Activated CD4-positive, alpha-beta T cell treated with anti-CD3 and anti-CD28 coated beads, Interleukin-2, amount 10 ng/mL, durations not matched to agents 7 days and 5 days (primary cell): ENCODE data around the gene C3orf20. TPM values are rescaled to one million over a fixed set of nuclear protein-coding genes. Genes with fewer than 3 reads are reported as not detected.

Experiments used
- CTCF ChIA-PET: fragments of 350-600 bp; sonication (Branson Sonifier 250); formaldehyde crosslinking; loops from one replicate; lab custom pipeline; 2021; ENCODE audit warnings: antibody characterized with exemption; lab: Charles Lee
- POLR2A ChIA-PET: fragments of 350-600 bp; sonication (Branson Sonifier 250); formaldehyde crosslinking; loops from one replicate; lab custom pipeline; 2021; ENCODE audit warnings: antibody characterized with exemption; lab: Charles Lee
- DNase-seq: peaks from one replicate; pipeline ENCODE4 v3.0.0-alpha.2; 2020
- H3K27ac Mint-ChIP-seq: one replicate; pipeline ENCODE4 v1.8.0; 2021; ENCODE audit warnings: mild to moderate bottlenecking, moderate library complexity, mixed read lengths
- H3K27me3 Mint-ChIP-seq: one replicate; pipeline ENCODE4 v1.8.0; 2021; ENCODE audit warnings: mixed read lengths
- H3K36me3 Mint-ChIP-seq: one replicate; pipeline ENCODE4 v1.8.0; 2021; ENCODE audit warnings: low read depth, mixed read lengths
- H3K4me1 Mint-ChIP-seq: one replicate; pipeline ENCODE4 v1.8.0; 2021; ENCODE audit warnings: mixed read lengths
- H3K4me3 Mint-ChIP-seq: one replicate; pipeline ENCODE4 v1.8.0; 2021; ENCODE audit warnings: mild to moderate bottlenecking, moderate library complexity, mixed read lengths
- H3K9me3 Mint-ChIP-seq: one replicate; pipeline ENCODE4 v1.8.0; 2021; ENCODE audit warnings: mixed read lengths
- total RNA-seq, 2 experiments: library from RNA; stranded (reverse); gene quantifications; one replicate each; pipeline ENCODE4 v1.2.3, GENCODE V29; 2021

C3orf20 gene
- total RNA-seq, 2 experiments from 2014 or later, result 0.10 TPM; not detected in 1

DNA sequence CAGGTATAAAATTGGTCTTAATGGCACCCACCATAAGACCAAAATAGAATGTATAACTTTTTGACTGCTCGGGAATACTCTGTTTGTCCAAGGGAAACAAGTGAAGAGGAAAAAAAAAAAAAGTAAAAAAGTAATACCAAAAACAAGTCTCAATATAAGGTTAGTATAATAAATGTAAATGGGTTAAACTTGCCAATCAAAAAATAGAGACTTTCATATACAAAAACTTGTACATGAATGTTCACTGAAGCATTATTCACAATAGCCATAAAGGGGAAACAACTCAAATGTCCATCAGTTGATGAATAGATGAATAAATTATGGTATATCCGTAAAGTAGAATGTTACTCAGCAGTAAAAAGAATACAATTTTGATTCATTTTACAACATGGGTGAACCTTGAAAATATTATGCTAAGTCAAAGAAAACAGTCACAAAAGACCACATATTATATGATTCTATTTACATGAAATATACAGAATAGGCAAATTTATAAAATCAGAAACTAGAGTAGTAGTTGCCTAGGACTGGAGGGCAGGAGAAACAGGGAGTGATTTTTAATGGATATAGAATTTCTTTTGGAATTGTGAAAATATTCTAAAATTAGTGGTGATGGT lies 104.2 kb downstream of the C3orf20 start:
- Mint-ChIP-seq H3K4me3 (no peak overlapping the region), H3K27ac (no peak overlapping the region), H3K27me3 (peaks cover 22% of the 10 kb centered on the region), H3K9me3 (peaks cover 3% of the 10 kb centered on the region), H3K36me3 (no peaks in the 10 kb centered on the region), H3K4me1 (no peaks in the 10 kb centered on the region)
- CTCF ChIA-PET, result no interaction called here
- DNase-seq, result no peak
- POLR2A ChIA-PET, result no interaction called here

- Mint-ChIP-seq H3K9me3 (peaks cover 3% of the 10 kb centered on the region), H3K4me1 (no peaks in the 10 kb centered on the region), H3K36me3 (no peaks in the 10 kb centered on the region), H3K27me3 (peaks cover 22% of the 10 kb centered on the region), H3K4me3 (no peak overlapping the region), H3K27ac (no peak overlapping the region)
- CTCF ChIA-PET, result interaction anchor here (0.7 to 1.3 kb wide), 2 partner anchors 145 to 191 kb away, joined by 3 read pairs; no protein-coding TSS in a partner anchor
- POLR2A ChIA-PET, result no interaction called here
- DNase-seq, result peak; percentile 35
Measured at GRCh38 chr3:14780927-14781507, 106.1 kb downstream of the C3orf20 start.

GRCh38 chr3:14783480-14784086 lies 108.6 kb downstream of the C3orf20 start:
- Mint-ChIP-seq H3K9me3 (peaks cover 3% of the 10 kb centered on the region), H3K27ac (no peak overlapping the region), H3K36me3 (no peaks in the 10 kb centered on the region), H3K27me3 (peaks cover 19% of the 10 kb centered on the region), H3K4me1 (no peaks in the 10 kb centered on the region), H3K4me3 (no peak overlapping the region)
- ChIA-PET CTCF (no interaction called here), POLR2A (no interaction called here)
- DNase-seq, result no peak

DNA sequence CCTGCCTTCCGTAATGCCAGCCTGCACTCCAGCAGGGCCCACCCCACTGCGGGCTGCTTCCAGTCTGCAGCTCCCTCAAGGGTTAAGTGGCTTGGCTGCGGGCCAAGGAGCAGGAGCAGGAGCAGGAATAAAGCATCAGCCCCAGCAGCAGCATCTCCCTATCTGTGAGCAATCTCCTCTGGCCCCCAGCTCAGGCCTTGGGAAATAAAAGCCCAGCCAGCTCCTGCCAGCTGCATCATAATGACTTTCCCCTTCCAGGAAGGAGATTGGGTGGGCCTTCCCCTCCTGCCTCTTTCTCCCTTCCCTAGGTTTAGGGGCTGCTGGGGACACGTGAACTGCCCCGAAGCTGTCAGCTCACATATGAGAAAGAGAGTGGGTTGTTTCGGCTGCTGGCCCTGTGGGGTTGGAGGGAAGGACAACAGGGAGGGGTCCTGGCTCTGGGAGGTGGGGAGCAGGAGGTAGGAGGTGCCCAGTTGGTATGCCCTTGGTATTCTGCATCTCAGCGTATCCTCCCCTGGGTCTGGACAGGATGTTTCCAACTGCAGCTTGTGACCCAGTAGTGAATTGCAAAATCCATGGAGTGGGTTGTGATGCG lies 109.2 kb downstream of the C3orf20 start:
- H3K27ac Mint-ChIP-seq, result no peak overlapping the region
- POLR2A ChIA-PET, result no interaction called here
- CTCF ChIA-PET, result no interaction called here
- H3K36me3 Mint-ChIP-seq, result no peaks in the 10 kb centered on the region
- H3K4me1 Mint-ChIP-seq, result peaks cover 2% of the 10 kb centered on the region
- DNase-seq, result no peak
- H3K9me3 Mint-ChIP-seq, result no peaks in the 10 kb centered on the region
- no peak overlapping the region for H3K4me3 Mint-ChIP-seq
- peaks cover 13% of the 10 kb centered on the region for H3K27me3 Mint-ChIP-seq

DNA sequence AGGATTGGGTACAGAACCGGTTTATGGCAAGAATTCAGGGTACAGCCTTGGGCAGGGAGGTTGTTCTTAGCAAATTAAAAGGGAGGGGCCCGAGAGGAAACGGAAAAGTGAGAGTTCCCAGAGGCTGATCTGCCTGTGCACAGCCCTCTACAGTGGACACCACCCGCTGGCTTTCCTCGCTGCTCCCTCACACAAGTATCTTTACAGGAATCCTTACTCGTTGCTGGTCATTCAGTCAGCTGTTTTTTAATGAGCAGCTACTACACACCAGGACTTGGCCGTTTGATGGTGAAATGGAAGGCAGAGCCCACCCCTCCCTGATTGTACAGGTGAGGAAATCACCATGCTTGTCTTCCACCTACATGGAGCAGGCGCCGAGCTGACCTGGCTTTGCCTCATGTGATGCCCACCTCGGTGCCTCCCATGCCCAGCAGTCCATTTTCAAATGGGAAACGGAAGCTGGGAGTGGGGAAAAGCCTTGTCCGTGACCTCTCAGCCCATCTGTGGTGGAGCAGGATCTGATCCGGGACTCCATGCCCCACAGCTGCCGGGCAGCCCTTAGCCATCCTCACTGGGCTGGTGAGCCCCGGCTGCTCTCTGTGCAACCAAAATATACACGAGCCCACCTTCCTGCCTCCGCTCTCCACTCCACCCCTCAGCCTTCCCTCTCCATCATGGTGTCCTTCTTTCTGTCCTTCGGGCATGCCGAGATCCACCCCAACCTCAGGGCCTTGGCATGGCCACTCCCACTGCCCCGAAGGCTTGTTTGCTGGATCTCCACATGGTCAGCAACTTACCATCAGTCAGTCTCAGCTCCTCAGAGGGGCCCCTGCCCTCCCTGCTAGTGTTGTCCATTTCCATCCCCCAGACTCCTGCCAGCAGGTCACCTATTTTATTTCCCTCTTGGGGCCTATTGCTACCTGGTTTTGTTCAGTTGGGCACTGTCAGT lies 110.5 kb downstream of the C3orf20 start:
- no peaks in the 10 kb centered on the region for H3K9me3 Mint-ChIP-seq

DNA sequence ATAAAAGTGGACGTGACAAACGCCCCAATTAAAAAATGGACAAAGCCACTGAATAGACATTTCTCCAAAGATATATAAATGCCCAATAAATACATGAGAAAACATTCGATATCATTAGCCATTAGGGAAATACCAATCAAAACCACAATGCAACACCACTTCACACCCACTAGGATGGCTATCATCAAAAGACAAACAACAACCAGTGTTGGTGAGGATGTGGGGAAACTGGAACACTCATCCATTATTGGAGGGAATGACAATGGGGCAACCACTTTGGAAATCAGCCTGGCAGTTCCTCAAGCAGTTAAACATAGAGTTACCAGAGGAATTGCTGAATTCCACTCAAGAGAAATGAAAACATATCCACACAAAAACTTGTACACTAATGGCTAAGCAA lies 111.4 kb downstream of the C3orf20 start:
- Mint-ChIP-seq H3K27ac (no peak overlapping the region), H3K9me3 (no peaks in the 10 kb centered on the region), H3K4me3 (no peak overlapping the region), H3K36me3 (no peaks in the 10 kb centered on the region), H3K4me1 (peaks cover 4% of the 10 kb centered on the region), H3K27me3 (peaks cover 9% of the 10 kb centered on the region)
- CTCF ChIA-PET, result no interaction called here
- POLR2A ChIA-PET, result no interaction called here
- DNase-seq, result no peak

More for the DNA sequence above, 110.5 kb downstream of the C3orf20 start:
- Mint-ChIP-seq H3K36me3 (no peaks in the 10 kb centered on the region), H3K4me1 (peaks cover 4% of the 10 kb centered on the region), H3K27me3 (peaks cover 11% of the 10 kb centered on the region), H3K27ac (no peak overlapping the region), H3K4me3 (no peak overlapping the region)
- POLR2A ChIA-PET, result no interaction called here
- CTCF ChIA-PET, result no interaction called here
- no peak for DNase-seq

DNA sequence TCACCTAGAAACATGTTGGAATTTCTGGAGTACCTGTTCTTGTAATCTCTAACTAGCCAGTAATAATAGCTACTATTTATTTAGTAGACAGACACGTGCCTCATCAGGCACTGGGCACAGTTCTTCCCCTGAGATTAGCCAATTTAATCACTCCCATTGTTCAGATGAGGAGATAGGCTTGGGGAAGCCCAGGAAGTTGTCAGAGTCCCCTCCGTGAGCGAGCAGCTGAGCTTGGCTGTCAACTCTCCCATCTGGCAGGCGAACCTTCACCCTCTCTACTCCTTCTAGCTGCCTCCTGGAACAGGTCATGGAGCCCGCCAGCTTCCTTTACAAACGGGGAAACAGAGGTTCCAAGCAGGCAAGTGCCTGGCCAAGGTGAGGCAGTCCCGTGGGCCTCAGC lies 112.7 kb downstream of the C3orf20 start:
- no peak overlapping the region for H3K27ac Mint-ChIP-seq
- H3K36me3 Mint-ChIP-seq, result no peaks in the 10 kb centered on the region
- POLR2A ChIA-PET, result no interaction called here
- no peak overlapping the region for H3K4me3 Mint-ChIP-seq
- peaks cover 4% of the 10 kb centered on the region for H3K4me1 Mint-ChIP-seq
- no peak for DNase-seq
- H3K27me3 Mint-ChIP-seq, result peaks cover 5% of the 10 kb centered on the region
- CTCF ChIA-PET, result interaction anchor here (0.6 to 2.0 kb wide), 2 partner anchors 29 to 134 kb away, joined by 3 to 6 read pairs; no protein-coding TSS in a partner anchor
- H3K9me3 Mint-ChIP-seq, result no peaks in the 10 kb centered on the region

- Mint-ChIP-seq H3K27me3 (peaks cover 8% of the 10 kb centered on the region), H3K9me3 (no peaks in the 10 kb centered on the region), H3K4me3 (no peak overlapping the region), H3K27ac (no peak overlapping the region), H3K36me3 (no peaks in the 10 kb centered on the region), H3K4me1 (peaks cover 4% of the 10 kb centered on the region)
- ChIA-PET CTCF (interaction anchor here (2.0 kb wide), 1 partner anchor 132 kb away, joined by 6 read pairs; no protein-coding TSS in a partner anchor), POLR2A (no interaction called here)
- no peak for DNase-seq
Measured at GRCh38 chr3:14788644-14789043, 113.7 kb downstream of the C3orf20 start.

DNA sequence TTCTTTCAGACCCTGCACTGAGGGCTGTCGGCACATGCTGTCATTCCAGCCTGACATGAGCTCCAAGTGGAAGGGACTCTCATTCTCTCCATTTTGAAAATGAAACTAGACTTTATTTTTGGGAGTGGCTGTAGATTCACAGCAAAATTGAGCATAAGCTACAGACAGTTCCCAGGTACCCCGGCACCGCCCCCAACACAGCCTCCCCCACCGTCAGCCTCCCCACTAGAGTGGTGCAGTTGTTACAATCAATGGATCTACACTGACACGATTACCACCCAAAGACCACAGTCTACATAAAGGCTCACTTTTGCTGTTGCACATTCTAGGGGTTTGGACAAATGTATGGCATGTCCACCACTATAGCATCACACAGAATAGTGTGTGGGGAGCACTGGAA lies 114.3 kb downstream of the C3orf20 start:
- DNase-seq, result no peak

DNA sequence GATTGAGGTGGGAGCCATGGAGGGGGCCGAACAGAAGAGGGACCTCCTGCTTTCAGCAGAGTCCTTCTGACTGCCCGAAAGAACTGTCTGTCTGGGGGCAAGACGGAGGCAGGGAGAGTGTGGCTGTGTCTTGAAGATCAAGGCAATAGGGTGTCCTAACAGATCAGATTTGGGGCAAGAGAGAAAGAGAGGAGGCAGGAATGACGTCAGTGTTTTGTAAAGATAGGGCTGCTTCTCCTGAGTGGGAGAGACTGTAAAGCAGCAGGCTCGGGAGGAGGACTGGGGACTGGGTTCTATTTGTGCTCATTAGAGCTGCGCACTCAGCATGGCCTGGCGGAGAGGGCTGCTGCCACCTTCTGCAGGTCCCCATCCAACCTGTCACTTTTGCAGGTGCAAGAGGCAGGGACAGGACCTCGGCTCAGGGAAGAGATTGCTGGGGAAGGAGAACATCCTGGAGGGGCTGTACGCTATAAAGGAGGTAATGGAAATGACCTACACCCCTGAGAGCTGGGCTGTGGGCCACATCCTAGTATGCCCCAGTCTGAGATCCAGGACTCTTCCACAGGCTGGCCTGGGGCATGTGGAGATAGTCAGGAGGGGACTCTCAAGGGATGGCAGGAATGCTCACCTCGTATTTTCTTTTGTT lies 114.8 kb downstream of the C3orf20 start:
- Mint-ChIP-seq H3K27ac (no peak overlapping the region), H3K4me1 (peaks cover 4% of the 10 kb centered on the region), H3K9me3 (no peaks in the 10 kb centered on the region), H3K27me3 (peaks cover 8% of the 10 kb centered on the region), H3K36me3 (no peaks in the 10 kb centered on the region), H3K4me3 (no peak overlapping the region)
- CTCF ChIA-PET, result no interaction called here
- DNase-seq, result no peak
- POLR2A ChIA-PET, result no interaction called here

More for the DNA sequence above, 114.3 kb downstream of the C3orf20 start:
- Mint-ChIP-seq H3K4me1 (peaks cover 4% of the 10 kb centered on the region), H3K36me3 (no peaks in the 10 kb centered on the region), H3K27ac (no peak overlapping the region), H3K4me3 (no peak overlapping the region), H3K27me3 (peaks cover 8% of the 10 kb centered on the region), H3K9me3 (no peaks in the 10 kb centered on the region)
- CTCF ChIA-PET, result interaction anchor here (2.0 kb wide), 1 partner anchor 132 kb away, joined by 6 read pairs; no protein-coding TSS in a partner anchor
- POLR2A ChIA-PET, result no interaction called here

DNA sequence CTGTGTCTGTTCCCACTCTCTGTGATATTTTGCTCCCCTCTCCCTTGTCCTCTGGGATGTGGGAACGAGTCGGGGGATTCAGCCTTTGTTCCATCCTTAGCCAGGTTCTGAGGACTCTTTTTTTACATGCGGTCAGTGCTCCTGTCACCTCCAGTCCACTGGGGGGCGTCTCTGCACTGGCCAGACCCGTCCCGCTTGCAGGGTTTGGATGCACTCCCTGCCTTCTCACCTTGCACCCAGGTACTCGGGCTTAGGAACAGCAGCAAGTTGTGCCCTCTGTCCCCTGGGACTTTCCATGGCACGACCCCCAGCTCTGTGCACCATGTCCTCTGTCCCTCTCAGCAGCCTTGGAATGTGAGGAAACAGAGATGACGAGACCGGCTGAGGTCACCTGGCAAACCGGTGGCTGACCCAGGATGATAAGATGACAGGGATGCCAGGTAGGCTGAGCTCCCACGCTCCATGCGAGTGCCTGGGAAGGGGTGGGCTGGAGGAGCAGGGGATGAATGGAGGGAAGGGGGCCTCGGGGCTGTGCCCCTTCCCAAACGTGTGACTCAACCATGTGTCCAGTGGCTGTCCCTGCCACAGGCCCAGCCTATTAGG lies 116.5 kb downstream of the C3orf20 start:
- ChIA-PET POLR2A (no interaction called here), CTCF (interaction anchor here (2.2 kb wide), 1 partner anchor 130 kb away, joined by 9 read pairs; no protein-coding TSS in a partner anchor)
- no peaks in the 10 kb centered on the region for H3K36me3 Mint-ChIP-seq
- no peaks in the 10 kb centered on the region for H3K9me3 Mint-ChIP-seq
- no peak overlapping the region for H3K4me3 Mint-ChIP-seq
- H3K27ac Mint-ChIP-seq, result no peak overlapping the region
- H3K27me3 Mint-ChIP-seq, result peaks cover 8% of the 10 kb centered on the region
- peak; percentile 75 for DNase-seq
- peaks cover 4% of the 10 kb centered on the region for H3K4me1 Mint-ChIP-seq
